Measurements from ENCODE around the gene ARPC5.

The ARPC5 gene

GRCh38 chr1:183632964-183633363, 2.6 kb downstream of the ARPC5 start:
- Histone ChIP-seq H3K4me3 (ENCODE audit: low read depth, low read length, poor library complexity, severe bottlenecking) (peak overlapping the region; percentile 89), H3K9me3 (ENCODE audit: low read length) (no peaks in the 10 kb centered on the region), H3K9me2 (ENCODE audit: low read depth, low read length) (no peaks in the 10 kb centered on the region), H4K20me1 (ENCODE audit: insufficient read depth, low read length) (no peaks in the 10 kb centered on the region), H2AFZ (ENCODE audit: low read length) (no peak overlapping the region), H3K36me3 (ENCODE audit: insufficient read depth, low read length) (peaks cover 49% of the 10 kb centered on the region), H3K27me3 (ENCODE audit: insufficient read depth, low read length) (no peaks in the 10 kb centered on the region), H3K4me2 (ENCODE audit: low read length) (peak overlapping the region; percentile 76), H3F3A (ENCODE audit: insufficient read depth, low read length) (peaks cover 3% of the 10 kb centered on the region; the same call in 1 of the 2 replicates), H3K27ac (ENCODE audit: low read depth, low read length, poor library complexity, severe bottlenecking) (no peak overlapping the region), H3K79me2 (ENCODE audit: insufficient read depth, low read length) (peaks cover 31% of the 10 kb centered on the region), H3K4me1 (ENCODE audit: insufficient read depth, low read length, severe bottlenecking) (peaks cover 33% of the 10 kb centered on the region), H3K9ac (ENCODE audit: low read length) (peak overlapping the region; percentile 81; the same call in 1 of the 2 replicates)
- TF ChIP-seq CTCF (IDR thresholded peaks at IDR 0.05; ENCODE audit: low read length), result no peak
- no peak for TF ChIP-seq EZH2 (IDR thresholded peaks at IDR 0.05; ENCODE audit: borderline replicate concordance, low read length)

DNA sequence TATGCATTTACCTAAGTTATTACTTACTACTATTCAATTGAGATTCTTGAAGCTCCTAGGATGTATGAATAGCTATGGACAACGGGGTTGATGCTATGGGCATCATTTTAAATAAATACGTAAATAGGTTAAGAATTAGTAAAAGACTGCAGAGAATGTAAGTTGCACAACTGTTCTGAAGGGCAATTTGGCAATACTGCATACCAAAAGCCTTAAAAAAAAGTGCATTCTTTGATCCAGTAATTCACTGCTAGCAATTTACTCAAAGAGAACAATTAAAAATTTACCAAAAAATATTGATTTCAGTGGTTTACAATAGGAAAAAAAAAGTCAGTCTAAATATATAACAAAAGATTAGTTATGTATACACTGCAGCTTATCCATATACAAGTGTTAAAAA, 3.5 kb downstream of the ARPC5 start:
- Histone ChIP-seq H3K9me2 (ENCODE audit: low read depth, low read length) (no peaks in the 10 kb centered on the region), H3K9ac (ENCODE audit: low read length) (no peak overlapping the region; the same call in 1 of the 2 replicates), H3K27me3 (ENCODE audit: insufficient read depth, low read length) (no peaks in the 10 kb centered on the region), H2AFZ (ENCODE audit: low read length) (no peak overlapping the region), H3K36me3 (ENCODE audit: insufficient read depth, low read length) (peaks cover 56% of the 10 kb centered on the region), H4K20me1 (ENCODE audit: insufficient read depth, low read length) (no peaks in the 10 kb centered on the region), H3F3A (ENCODE audit: insufficient read depth, low read length) (peaks cover 3% of the 10 kb centered on the region; the same call in 1 of the 2 replicates), H3K79me2 (ENCODE audit: insufficient read depth, low read length) (peaks cover 31% of the 10 kb centered on the region), H3K4me2 (ENCODE audit: low read length) (peak overlapping the region; percentile 76; the same call in 1 of the 2 replicates), H3K4me1 (ENCODE audit: insufficient read depth, low read length, severe bottlenecking) (peaks cover 33% of the 10 kb centered on the region), H3K4me3 (ENCODE audit: low read depth, low read length, poor library complexity, severe bottlenecking) (no peak overlapping the region), H3K9me3 (ENCODE audit: low read length) (no peaks in the 10 kb centered on the region), H3K27ac (ENCODE audit: low read depth, low read length, poor library complexity, severe bottlenecking) (no peak overlapping the region)
- no peak for TF ChIP-seq CTCF (IDR thresholded peaks at IDR 0.05; ENCODE audit: low read length)
- TF ChIP-seq EZH2 (IDR thresholded peaks at IDR 0.05; ENCODE audit: borderline replicate concordance, low read length), result no peak

GRCh38 chr1:183630748-183631147, 4.8 kb downstream of the ARPC5 start:
- Histone ChIP-seq H3K79me2 (ENCODE audit: insufficient read depth, low read length) (peaks cover 31% of the 10 kb centered on the region), H3K36me3 (ENCODE audit: insufficient read depth, low read length) (peaks cover 69% of the 10 kb centered on the region), H3K4me1 (ENCODE audit: insufficient read depth, low read length, severe bottlenecking) (peaks cover 28% of the 10 kb centered on the region), H3K27me3 (ENCODE audit: insufficient read depth, low read length) (no peaks in the 10 kb centered on the region), H3K9ac (ENCODE audit: low read length) (no peak overlapping the region), H3K4me3 (ENCODE audit: low read depth, low read length, poor library complexity, severe bottlenecking) (no peak overlapping the region), H4K20me1 (ENCODE audit: insufficient read depth, low read length) (no peaks in the 10 kb centered on the region), H3F3A (ENCODE audit: insufficient read depth, low read length) (peaks cover 3% of the 10 kb centered on the region; the same call in 1 of the 2 replicates), H3K27ac (ENCODE audit: low read depth, low read length, poor library complexity, severe bottlenecking) (no peak overlapping the region), H3K9me3 (ENCODE audit: low read length) (no peaks in the 10 kb centered on the region), H2AFZ (ENCODE audit: low read length) (no peak overlapping the region), H3K4me2 (ENCODE audit: low read length) (no peak overlapping the region), H3K9me2 (ENCODE audit: low read depth, low read length) (no peaks in the 10 kb centered on the region)
- no peak for TF ChIP-seq EZH2 (IDR thresholded peaks at IDR 0.05; ENCODE audit: borderline replicate concordance, low read length)
- no peak for TF ChIP-seq CTCF (IDR thresholded peaks at IDR 0.05; ENCODE audit: low read length)

All from OCI-LY1 (cell line).